ENCODE results near the gene RELB.

DNA sequence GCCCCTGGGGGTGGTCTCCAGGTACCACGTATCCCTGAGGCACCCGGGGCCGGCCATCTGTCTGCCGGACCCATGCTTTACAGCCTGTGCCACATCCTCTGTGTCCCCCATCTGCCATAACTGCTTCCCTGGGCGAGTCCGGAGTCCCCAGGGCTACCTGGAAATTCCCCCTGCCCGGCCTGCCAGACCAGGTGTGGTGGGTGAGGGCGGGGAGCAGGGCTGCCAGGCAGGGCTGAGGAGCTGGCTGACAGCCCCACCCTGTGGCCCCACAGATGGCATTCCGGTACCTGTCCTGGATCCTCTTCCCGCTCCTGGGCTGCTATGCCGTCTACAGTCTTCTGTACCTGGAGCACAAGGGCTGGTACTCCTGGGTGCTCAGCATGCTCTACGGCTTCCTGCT lies 10.3 kb upstream of the RELB start:
- TF ChIP-seq, protein P1, sequence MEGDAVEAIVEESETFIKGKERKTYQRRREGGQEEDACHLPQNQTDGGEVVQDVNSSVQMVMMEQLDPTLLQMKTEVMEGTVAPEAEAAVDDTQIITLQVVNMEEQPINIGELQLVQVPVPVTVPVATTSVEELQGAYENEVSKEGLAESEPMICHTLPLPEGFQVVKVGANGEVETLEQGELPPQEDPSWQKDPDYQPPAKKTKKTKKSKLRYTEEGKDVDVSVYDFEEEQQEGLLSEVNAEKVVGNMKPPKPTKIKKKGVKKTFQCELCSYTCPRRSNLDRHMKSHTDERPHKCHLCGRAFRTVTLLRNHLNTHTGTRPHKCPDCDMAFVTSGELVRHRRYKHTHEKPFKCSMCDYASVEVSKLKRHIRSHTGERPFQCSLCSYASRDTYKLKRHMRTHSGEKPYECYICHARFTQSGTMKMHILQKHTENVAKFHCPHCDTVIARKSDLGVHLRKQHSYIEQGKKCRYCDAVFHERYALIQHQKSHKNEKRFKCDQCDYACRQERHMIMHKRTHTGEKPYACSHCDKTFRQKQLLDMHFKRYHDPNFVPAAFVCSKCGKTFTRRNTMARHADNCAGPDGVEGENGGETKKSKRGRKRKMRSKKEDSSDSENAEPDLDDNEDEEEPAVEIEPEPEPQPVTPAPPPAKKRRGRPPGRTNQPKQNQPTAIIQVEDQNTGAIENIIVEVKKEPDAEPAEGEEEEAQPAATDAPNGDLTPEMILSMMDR (IDR thresholded peaks at IDR 0.05; ENCODE audit: insufficient read depth, low read length, poor library complexity, severe bottlenecking), result no peak
- TF ChIP-seq EZH2phosphoT487 (conservative IDR thresholded peaks at IDR 0.05; ENCODE audit: low read length), result no peak
